ENCODE results near the gene CHD6.

DNA sequence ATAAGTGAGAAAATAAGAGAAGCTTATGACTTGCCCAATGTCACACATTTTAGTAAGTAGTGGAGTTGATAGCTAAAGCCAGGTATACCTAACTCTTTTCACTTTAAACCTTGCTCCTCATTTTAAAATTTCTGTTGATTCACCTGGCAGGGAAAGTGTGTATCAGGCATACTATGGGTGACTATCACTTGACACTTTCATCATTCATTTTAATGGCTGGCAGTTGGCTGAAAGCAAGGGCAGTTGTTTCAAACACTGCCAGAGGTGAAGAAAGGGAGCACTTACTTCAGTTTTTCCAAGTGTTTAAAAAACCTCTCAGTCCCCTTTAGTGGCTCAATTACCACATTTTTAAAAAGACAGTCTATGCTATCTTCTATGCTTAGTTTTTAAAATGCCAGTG lies 173.4 kb downstream of the CHD6 start:
- TF ChIP-seq, protein P1, sequence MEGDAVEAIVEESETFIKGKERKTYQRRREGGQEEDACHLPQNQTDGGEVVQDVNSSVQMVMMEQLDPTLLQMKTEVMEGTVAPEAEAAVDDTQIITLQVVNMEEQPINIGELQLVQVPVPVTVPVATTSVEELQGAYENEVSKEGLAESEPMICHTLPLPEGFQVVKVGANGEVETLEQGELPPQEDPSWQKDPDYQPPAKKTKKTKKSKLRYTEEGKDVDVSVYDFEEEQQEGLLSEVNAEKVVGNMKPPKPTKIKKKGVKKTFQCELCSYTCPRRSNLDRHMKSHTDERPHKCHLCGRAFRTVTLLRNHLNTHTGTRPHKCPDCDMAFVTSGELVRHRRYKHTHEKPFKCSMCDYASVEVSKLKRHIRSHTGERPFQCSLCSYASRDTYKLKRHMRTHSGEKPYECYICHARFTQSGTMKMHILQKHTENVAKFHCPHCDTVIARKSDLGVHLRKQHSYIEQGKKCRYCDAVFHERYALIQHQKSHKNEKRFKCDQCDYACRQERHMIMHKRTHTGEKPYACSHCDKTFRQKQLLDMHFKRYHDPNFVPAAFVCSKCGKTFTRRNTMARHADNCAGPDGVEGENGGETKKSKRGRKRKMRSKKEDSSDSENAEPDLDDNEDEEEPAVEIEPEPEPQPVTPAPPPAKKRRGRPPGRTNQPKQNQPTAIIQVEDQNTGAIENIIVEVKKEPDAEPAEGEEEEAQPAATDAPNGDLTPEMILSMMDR (IDR thresholded peaks at IDR 0.05) = no peak
- no peak for TF ChIP-seq POLR2AphosphoS5 (IDR thresholded peaks at IDR 0.05)

Data from prostate gland (tissue), 2 donors.